ENCODE results near the gene SOCS6. TPM values are rescaled to one million over a fixed set of nuclear protein-coding genes. Genes with fewer than 3 reads are reported as not detected.

SOCS6 gene
- total RNA-seq, 1 donor from 2014 or later: 30.2 TPM

GRCh38 chr18:70377317-70377799, 88.5 kb downstream of the SOCS6 start:
- peak overlapping the region; percentile 24 for H3K4me3 Mint-ChIP-seq
- peak overlapping the region; percentile 65 for H3K27ac Mint-ChIP-seq
- peaks cover 5% of the 10 kb centered on the region for H3K36me3 Mint-ChIP-seq
- no peak for TF ChIP-seq CTCF (conservative IDR thresholded peaks at IDR 0.05)
- peaks cover 8% of the 10 kb centered on the region for H3K9me3 Mint-ChIP-seq
- H3K27me3 Mint-ChIP-seq: no peaks in the 10 kb centered on the region
- no peak for DNase-seq (ENCODE audit: extremely low spot score, unreplicated experiment)
- H3K4me1 Mint-ChIP-seq (ENCODE audit: unreplicated experiment): peaks cover 46% of the 10 kb centered on the region

- H3K4me3 Mint-ChIP-seq: peak overlapping the region; percentile 35
These were observed 89.2 kb downstream of the SOCS6 start for GRCh38 chr18:70377857-70378701.

More at GRCh38 chr18:70377857-70378701, 89.2 kb downstream of the SOCS6 start:
- Mint-ChIP-seq H3K27me3 (no peaks in the 10 kb centered on the region), H3K9me3 (peaks cover 8% of the 10 kb centered on the region), H3K4me1 (ENCODE audit: unreplicated experiment) (peaks cover 39% of the 10 kb centered on the region), H3K27ac (peak overlapping the region; percentile 65), H3K36me3 (peaks cover 5% of the 10 kb centered on the region)
- no peak for TF ChIP-seq CTCF (conservative IDR thresholded peaks at IDR 0.05)
- DNase-seq (ENCODE audit: extremely low spot score, unreplicated experiment): no peak

Other genes starting within 250 kb of the SOCS6 start
- 10.6 and 29.3 TPM in 2 replicates for gene RTTN, start 83.4 kb upstream of the SOCS6 start, total RNA-seq (ENCODE audit: low replicate concordance)